Measurements from ENCODE around the gene AJUBA.
"Not testable (repeated sequence)": the region's sequence is repeated elsewhere in the genome, so short reads cannot be mapped to it uniquely, and the experiment has no call there.

AJUBA gene

GRCh38 chr14:23015618-23016017, 33.3 kb upstream of the AJUBA start:
- H3K4me3 ChIP-seq (ENCODE audit: low read depth, low read length) = no peak overlapping the region
- no peak for DNase-seq (ENCODE audit: low read depth)
- TF ChIP-seq CTCF (IDR thresholded peaks at IDR 0.05; ENCODE audit: insufficient read depth, low read depth, low read length, missing control alignments) = no peak

GRCh38 chr14:23013749-23014054, 31.4 kb upstream of the AJUBA start:
- not testable (repeated sequence) for H3K4me3 ChIP-seq (ENCODE audit: low read depth, low read length); DNase-seq (ENCODE audit: low read depth)

- no peak for DNase-seq (ENCODE audit: low read depth)
- no peak for TF ChIP-seq CTCF (IDR thresholded peaks at IDR 0.05; ENCODE audit: insufficient read depth, low read depth, low read length, missing control alignments)
- no peak overlapping the region for H3K4me3 ChIP-seq (ENCODE audit: low read depth, low read length)
These were observed 30.9 kb upstream of the AJUBA start for GRCh38 chr14:23013054-23013748.

GRCh38 chr14:23009939-23010726, 27.8 kb upstream of the AJUBA start, which contains the start of gene C14orf93:
Gene C14orf93 (minus strand): TSS chr14:23010143. CDS start chr14:22999023, 11,120 bp downstream.
- peak within 1 kb of the TSS; percentile 74 for H3K4me3 ChIP-seq (ENCODE audit: low read depth, low read length)
- peak; percentile 87 for DNase-seq (ENCODE audit: low read depth)
- no peak for TF ChIP-seq CTCF (IDR thresholded peaks at IDR 0.05; ENCODE audit: insufficient read depth, low read depth, low read length, missing control alignments)

- TF ChIP-seq CTCF (IDR thresholded peaks at IDR 0.05; ENCODE audit: insufficient read depth, low read depth, low read length, missing control alignments) = no peak
- no peak for DNase-seq (ENCODE audit: low read depth)
- H3K4me3 ChIP-seq (ENCODE audit: low read depth, low read length) = peak overlapping the region; percentile 74
These were observed 27.2 kb upstream of the AJUBA start for GRCh38 chr14:23009483-23009938.

GRCh38 chr14:23008831-23009230, 26.5 kb upstream of the AJUBA start:
- peak; percentile 33 for DNase-seq (ENCODE audit: low read depth)
- peak overlapping the region; percentile 74 for H3K4me3 ChIP-seq (ENCODE audit: low read depth, low read length)

More at GRCh38 chr14:23008831-23009230, 26.5 kb upstream of the AJUBA start:
- no peak for TF ChIP-seq CTCF (IDR thresholded peaks at IDR 0.05; ENCODE audit: insufficient read depth, low read depth, low read length, missing control alignments)
